Kidney glomerular epithelial cell (primary cell): ENCODE data around the gene SPATA24.
A peak's percentile ranks its signal among the peaks of the same experiment; 100 is the strongest.
"Not testable (repeated sequence)": the region's sequence is repeated elsewhere in the genome, so short reads cannot be mapped to it uniquely, and the experiment has no call there.

ENCODE experiments used
- DNase-seq: peaks from one replicate; lab custom pipeline; 2025; lab: John Stamatoyannopoulos, UW

The SPATA24 gene, protein sequence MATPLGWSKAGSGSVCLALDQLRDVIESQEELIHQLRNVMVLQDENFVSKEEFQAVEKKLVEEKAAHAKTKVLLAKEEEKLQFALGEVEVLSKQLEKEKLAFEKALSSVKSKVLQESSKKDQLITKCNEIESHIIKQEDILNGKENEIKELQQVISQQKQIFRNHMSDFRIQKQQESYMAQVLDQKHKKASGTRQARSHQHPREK

DNA sequence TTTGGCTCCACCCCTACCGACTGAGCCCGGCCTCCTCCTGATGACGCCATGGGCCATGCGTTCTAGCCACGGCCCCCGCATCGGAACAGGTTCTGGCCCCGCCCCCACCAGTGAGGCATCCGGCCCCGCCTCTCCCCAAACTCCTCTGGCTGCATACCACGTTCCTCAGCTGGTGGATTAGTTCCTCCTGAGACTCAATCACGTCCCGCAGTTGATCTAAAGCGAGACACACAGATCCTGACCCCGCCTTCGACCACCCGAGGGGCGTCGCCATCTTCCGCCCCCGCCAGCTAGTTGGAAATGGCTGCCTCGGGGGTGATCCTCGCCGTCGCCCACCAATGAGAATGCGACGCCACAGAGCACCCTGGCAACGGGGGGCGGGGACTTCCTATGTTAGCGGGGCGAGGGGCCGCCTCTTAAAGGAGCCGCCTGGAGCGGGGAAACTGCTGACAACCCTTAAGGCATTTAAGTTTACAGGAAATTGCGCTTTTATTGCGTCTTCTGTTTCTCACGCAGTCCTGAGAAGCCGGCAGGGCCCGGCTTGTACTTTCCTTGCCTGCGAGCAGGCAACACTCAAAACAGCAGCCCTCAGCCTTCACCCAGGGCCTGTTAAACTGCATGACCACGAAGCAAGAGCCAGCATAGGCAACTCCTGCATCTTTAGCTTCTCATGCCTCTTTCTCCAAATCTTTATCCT lies at the start of gene SPATA24:
Gene SPATA24 (minus strand): TSS at position 303 of the 697 bp plus-strand sequence. CDS start 29 bp downstream, at position 274.
- DNase-seq, result peak; percentile 92

DNA sequence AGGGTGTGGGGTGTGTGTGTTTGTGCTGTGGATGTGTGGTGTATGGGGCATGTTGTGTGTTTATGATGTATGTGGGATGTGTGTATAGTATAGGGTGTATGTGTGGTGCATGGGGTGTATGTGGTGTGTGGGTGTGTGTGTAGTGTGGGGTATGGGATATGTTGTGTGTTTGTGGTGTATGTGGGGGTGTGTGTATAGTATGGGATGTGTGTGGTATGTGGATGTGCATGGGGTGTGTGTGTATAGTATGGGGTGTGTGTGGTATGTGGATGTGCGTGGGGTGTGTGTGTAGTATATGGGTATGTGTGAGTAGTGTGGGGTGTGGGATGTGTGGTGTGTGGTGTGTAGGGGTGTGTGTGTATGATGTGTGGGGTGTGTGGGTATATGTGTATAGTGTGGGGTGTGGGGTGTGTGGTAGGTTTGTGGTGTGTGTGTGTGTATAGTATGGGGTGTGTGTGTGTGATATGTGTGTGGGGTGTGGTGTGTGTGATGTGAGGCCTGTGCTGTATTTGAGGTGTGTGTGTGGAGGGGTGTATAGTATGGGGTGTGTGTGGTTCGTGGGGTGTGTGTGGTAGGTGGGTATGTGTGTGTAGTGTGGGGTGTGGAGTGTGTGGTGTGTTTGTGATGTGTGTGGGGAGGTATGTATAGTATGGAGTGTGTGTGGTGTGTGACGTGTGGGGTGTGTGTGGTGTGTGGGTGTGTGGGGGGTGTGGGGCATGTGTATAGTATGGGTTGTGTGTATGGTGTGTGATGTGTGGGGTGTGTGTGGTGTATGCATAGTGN lies 48.2 kb upstream of the SPATA24 start:
- DNase-seq, result no peak

GRCh38 chr5:139451176-139451575 lies 47.3 kb upstream of the SPATA24 start:
- no peak for DNase-seq

DNA sequence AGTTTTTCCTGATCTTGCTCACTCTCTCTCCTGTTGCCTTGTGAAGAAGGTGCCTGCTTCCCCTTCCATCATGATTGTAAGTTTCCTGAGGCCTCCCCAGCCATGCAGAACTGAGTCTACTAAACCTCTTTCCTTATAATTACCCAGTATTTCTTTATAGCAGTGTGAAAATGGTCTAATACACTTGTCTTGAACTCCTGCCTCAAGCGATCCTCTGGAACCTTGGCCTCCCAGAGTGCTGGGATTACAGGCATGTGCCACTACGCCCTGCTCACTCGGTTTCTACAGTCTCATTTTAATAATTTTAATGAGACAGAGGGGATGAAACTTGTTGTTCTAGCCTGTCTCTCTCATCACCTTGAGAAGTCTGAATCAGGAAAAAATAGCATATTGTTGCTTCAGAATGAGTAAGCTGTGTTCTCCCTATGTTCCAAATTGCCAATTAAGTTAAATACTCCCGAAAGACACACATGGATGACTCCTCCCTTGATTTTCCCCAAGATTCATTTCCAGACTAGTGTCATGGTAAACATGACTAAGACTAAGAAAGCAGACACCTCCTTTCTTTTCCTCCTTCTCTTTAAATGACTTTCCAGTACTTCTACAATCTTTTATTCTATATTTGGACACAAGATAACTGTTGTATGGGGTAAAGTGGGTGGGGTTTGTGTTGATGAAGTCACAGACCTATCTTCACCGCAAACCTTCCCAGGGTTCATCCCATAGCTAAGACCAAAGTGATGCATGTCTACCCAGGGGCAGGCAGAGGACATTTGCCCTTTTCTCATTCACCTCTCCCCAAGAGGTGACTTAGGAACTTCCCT lies 43.3 kb upstream of the SPATA24 start:
- peak; percentile 6 for DNase-seq

- DNase-seq, result no peak
These were observed 41.7 kb upstream of the SPATA24 start for GRCh38 chr5:139445325-139446170.

- DNase-seq, result peak; percentile 11
These were observed 40.1 kb upstream of the SPATA24 start for GRCh38 chr5:139443831-139444453.

DNA sequence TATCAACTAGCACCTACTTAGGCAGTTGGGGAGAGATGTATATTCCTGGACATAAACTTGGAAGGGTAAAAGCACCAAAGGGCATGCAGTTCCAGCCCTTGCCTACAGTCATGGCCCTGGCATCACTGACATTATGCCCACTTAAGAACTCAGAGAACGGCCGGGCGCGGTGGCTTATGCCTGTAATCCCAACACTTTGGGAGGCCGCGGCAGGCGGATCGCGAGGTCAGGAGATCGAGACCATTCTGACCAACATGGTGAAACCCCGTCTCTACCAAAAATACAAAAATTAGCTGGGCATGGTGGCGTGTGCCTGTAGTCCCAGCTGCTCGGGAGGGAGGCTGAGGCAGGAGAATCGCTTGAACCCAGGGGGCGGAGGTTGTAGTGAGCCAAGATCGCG lies 36.5 kb upstream of the SPATA24 start:
- DNase-seq, result not testable (repeated sequence)

GRCh38 chr5:139439013-139439903 lies 35.4 kb upstream of the SPATA24 start, which contains the start of gene DNAJC18:
TSS of gene DNAJC18 (minus strand) at chr5:139439525. CDS start at chr5:139439445, 80 bp downstream.
- DNase-seq, result peak; percentile 80

GRCh38 chr5:139438707-139439012 lies 34.8 kb upstream of the SPATA24 start:
- DNase-seq, result no peak

GRCh38 chr5:139435676-139436075 lies 31.8 kb upstream of the SPATA24 start:
- no peak for DNase-seq

GRCh38 chr5:139431706-139432105 lies 27.8 kb upstream of the SPATA24 start:
- no peak for DNase-seq

- no peak for DNase-seq
These were observed 26.1 kb upstream of the SPATA24 start for GRCh38 chr5:139430015-139430414.

- DNase-seq, result no peak
These were observed 22.5 kb upstream of the SPATA24 start for GRCh38 chr5:139426203-139426885.

DNA sequence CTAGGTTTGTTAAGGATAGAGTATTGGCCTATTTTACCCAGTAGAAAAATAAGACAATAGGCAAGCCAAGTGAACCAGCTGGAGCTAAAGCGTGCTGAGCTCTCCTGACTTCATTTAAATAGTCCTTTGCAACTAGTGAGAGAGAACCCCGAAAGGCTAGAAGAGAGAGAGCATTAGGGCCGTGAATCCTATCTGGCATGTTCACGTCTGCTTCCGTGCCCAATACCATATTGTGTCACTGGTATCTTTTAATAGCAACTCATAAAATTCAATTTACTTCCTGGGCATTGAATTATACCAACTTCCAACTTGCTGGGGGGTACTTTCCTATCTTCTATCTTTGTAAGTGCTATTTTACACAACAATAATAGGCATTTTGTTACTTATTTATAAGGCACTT lies 21.6 kb upstream of the SPATA24 start:
- no peak for DNase-seq

GRCh38 chr5:139422307-139422893 lies 18.5 kb upstream of the SPATA24 start:
- peak; percentile 64 for DNase-seq

- DNase-seq, result no peak
These were observed 15.6 kb upstream of the SPATA24 start for GRCh38 chr5:139419226-139420192.

DNA sequence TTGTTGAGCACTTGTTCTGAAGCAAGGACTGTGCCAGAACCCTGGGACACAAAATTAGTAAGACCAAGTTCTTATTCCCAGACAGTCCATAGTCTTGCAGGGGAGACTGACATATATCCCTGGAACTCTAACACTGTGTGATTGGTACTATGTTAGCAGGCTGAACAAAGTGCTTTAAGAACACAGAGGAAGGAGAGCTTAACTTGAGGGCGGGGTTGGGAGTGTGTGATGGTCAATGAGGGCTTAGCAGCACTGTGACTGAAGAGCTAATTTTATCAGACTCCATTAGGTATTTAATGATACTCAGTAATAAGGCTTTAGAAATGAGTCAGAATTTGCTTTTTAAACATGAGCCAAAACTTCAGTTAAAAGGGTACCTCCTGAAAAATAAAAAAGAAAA lies 14.9 kb upstream of the SPATA24 start:
- DNase-seq, result no peak
